Measurements from ENCODE around the gene CHST6. TPM values are rescaled to one million over a fixed set of nuclear protein-coding genes. Genes with fewer than 3 reads are reported as not detected.
"Not testable (repeated sequence)": the region's sequence is repeated elsewhere in the genome, so short reads cannot be mapped to it uniquely, and the experiment has no call there.

The CHST6 gene
- polyA plus RNA-seq, 3 donors: 0.72 to 1.1 (median 0.78) TPM

DNA sequence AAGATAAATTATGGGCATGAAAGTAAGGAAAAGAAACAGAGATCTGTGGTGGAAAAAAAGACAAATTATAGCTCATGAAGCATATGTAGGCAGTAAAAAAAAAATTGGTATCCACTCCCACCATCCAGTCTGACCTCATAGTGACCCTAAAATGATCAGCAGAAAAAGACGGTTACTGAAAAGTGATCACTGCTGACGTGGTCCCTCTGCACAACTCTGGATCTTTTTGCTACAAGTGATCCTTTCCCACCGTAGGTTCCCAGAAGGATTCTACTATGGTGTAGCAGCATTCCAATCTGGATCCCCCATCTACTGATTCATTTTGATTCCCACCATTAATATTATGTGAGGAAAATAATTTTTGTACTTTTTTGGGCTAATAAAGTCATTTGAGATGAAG is 10.9 kb upstream of the CHST6 start:
- DNase-seq (ENCODE audit: low read depth in 3 of 3, low spot score in 2 of 3): no peak

DNA sequence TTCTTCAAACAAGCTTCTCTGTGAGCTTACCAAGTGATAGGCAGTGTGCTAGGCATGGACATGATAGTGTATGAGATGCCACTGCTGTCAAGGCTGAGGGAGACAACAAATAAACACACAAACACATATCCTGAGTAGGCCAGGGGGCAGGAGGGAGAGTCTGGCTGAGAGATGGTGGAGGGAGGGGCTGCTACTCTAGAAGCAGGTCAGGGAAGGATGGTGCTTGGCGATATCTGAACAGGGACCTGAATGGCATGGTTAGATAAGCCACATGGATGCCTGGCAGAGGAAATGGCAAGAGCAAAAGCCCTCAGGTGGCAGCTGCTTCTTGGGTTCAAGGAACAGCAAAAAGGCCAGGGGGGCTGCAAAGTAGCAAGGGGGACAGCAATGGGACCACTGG is 8.6 kb upstream of the CHST6 start:
- no peak for DNase-seq (ENCODE audit: low read depth in 3 of 3, low spot score in 2 of 3)

- DNase-seq (ENCODE audit: low read depth in 3 of 3, low spot score in 2 of 3): no peak
Measured at GRCh38 chr16:75502916-75503605, 7.8 kb upstream of the CHST6 start.

DNA sequence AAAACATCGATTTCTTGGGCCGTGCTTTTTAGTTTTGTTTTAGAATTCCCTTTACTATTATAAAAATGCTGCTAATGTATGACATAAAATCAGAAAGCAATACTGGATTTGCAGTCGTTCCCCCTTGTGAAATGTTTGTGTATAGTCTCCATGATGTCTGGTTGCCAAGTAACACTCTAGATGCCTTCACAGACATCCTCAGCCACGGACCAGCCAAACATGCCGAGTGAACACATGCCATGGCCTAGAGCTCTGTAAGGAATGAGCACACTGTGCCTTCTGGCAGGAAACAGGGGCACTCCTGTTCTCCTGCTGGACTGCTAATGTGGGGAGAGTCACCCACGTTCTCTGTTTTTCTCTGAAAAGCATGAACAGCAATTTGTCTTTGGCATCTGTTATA is 6.6 kb upstream of the CHST6 start:
- not testable (repeated sequence) for DNase-seq (ENCODE audit: low read depth in 3 of 3, low spot score in 2 of 3)

DNA sequence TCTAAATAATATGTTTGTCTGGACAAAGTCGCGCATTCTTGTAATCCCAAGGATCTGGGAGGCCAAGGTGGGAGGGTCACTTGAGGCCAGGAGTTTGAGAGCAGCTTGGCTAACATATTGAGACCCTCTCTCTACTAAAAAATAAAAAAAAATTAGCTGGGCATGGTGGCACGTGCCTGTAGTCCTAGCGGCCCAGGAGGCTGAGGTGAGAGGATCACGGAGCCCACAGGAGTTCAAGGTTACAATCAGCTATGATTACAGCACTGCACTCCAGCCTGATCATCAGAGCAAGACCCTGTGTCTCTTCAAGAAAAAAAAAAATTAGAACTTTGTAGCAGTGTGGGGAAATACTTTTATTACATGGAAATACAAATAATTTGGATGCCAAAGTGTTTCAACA is 6.1 kb upstream of the CHST6 start:
- no peak for DNase-seq (ENCODE audit: low read depth in 3 of 3, low spot score in 2 of 3)

- DNase-seq (ENCODE audit: low read depth in 3 of 3, low spot score in 2 of 3): not testable (repeated sequence)
Measured at GRCh38 chr16:75498605-75499322, 3.5 kb upstream of the CHST6 start.

- DNase-seq (ENCODE audit: low read depth in 3 of 3, low spot score in 2 of 3): no peak
Measured at GRCh38 chr16:75497558-75497957, 2.3 kb upstream of the CHST6 start.

- no peak for DNase-seq (ENCODE audit: low read depth in 3 of 3, low spot score in 2 of 3)
Measured at GRCh38 chr16:75494661-75495075, 573 bp downstream of the CHST6 start.

DNA sequence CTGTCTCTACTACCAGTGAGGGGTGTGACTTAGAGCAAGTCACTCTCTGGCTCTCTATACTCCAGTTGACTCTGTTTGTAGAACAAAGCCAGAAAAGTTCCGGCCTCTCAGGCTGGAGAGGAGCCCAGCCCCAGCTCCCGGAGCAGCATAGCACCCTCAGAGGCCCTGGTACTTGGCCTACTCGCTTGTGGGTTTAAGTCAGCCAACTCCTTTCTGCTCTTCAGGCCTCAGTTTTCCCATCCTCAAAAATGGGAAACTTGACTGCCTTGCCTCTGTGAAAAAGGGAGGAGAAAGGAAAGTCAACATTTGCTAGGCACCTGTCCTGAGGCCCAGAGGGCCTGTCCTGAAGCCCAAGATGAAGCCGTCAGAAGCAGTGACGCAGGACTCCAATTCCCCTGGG is 1.1 kb downstream of the CHST6 start:
- DNase-seq (ENCODE audit: low read depth in 3 of 3, low spot score in 2 of 3): no peak

- no peak for DNase-seq (ENCODE audit: low read depth in 3 of 3, low spot score in 2 of 3)
Measured at GRCh38 chr16:75491876-75492275, 3.4 kb downstream of the CHST6 start.

DNA sequence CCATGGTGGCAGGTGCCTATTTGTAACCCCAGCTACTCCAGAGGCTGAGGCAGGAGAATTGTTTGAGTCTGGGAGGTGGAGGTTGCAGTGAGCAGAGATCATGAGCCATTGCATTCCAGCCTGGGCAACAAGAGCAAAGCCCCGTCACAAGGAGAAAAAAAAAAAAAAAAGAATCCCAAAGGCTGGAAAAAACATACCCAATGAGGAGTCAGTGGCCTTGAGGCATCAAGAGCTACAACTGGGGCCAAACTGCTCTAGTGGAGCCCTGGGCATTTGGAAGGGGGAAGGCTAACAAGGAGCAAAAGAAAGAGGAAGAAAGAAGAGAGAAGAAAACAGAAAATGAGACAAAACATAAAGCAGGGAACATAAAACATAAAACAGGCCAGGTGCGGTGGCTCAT is 6.9 kb downstream of the CHST6 start:
- no peak for DNase-seq (ENCODE audit: low read depth in 3 of 3, low spot score in 2 of 3)

DNA sequence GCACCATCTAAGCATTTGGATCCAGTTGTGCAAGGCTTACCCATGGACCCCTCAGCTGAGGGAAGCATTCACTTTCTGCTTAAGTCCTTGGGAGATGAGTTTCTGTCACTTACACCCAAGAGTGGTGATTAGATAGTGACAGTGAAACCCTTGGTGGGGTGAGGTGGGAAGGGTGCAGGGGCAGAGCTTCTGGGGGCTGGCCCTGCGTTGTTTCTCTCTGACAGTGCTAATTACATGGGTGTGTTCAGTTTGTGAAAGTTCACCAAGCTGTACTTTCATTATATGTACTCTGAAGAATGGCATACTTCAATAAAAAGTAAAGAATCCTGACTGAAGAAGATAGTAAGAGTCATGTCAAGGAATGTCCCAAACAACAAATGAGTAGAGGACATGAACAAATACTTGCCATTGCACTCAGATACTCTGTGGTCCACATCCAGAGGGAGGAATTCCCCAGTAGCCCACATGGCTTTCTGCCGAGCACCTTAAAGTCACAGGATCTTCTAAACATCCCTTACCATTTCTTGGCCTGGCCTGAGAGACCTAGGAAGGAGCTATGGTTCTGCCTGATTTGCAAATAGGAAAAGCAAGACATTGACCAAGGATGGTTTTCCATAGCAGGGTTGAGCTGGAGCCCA is 8.4 kb downstream of the CHST6 start:
- no peak for DNase-seq (ENCODE audit: low read depth in 3 of 3, low spot score in 2 of 3)

DNA sequence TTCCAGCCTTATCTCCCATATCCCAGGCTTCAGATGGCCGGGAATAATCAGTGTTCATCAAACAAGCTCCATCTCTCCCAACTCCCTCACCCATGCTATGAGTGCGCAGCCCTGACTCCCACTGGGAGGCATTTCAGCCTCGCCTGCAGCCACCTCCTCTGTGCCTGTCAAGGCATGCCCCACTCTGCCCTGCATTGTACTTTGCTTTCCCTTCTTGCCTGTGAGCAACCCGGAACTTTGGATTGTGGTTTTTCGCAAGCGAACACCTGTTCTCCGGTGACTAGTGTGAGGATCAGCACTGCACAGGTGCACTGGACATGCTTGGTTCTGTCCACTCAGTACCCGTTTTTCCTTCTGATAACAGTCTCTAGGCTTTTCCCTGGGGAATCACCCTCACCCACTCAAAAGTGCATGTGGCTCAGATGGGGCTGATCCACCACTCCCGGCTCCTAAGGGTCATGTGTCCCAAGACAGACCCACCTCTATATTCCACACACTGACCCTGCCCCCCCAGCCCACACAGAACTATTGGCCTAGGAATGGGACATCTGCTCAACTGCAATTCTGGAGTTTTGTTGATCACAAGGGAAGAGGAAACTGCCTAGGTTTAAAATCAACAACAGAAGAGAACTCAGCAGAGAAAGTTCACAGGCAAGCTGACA is 9.1 kb downstream of the CHST6 start:
- DNase-seq (ENCODE audit: low read depth in 3 of 3, low spot score in 2 of 3): no peak

- DNase-seq (ENCODE audit: low read depth in 3 of 3, low spot score in 2 of 3): no peak
Measured at GRCh38 chr16:75485230-75486013, 9.8 kb downstream of the CHST6 start.

DNA sequence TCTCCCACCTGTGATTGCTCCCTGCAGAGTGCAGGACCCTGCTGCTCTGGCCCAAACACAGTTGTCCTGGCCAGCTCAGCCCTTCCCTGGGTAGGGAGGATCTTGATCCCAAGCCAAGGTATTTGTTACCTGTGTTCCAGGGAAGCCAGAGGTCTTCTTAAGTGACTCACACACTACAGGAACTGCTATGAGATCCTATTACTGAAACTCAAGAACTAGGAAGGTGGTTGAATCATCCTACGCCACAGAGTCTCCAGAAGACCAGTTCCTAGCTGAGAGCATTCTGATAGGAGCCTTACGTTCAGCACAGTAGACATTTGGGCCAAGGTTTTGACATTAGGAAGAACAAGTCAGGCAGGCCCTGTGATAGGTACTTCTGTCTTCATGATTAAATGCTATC is 12.0 kb downstream of the CHST6 start:
- no peak for DNase-seq (ENCODE audit: low read depth in 3 of 3, low spot score in 2 of 3)

GRCh38 chr16:75482434-75483205 is 12.6 kb downstream of the CHST6 start:
- DNase-seq (ENCODE audit: low read depth in 3 of 3, low spot score in 2 of 3): no peak

DNA sequence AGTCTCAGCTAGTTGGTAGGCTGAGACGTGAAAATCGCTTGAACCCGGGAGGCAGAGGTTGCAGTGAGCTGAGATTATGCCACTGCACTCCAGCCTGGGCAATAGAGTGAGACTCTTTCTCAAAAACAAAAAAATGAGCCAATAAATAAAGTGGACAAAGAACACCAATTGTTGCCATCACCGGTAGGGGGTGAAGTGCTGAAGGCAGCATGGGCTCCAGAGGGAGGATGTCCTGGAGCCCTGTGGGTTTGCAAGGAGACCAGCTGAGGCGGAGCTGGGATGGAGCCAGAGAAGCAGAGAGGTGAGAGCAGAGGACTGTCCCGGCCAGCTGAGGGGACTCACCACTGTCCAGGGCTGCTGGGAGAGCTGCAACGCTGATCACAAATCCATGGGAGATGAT is 13.8 kb downstream of the CHST6 start:
- no peak for DNase-seq (ENCODE audit: low read depth in 3 of 3, low spot score in 2 of 3)

- DNase-seq (ENCODE audit: low read depth in 3 of 3, low spot score in 2 of 3): no peak
Measured at GRCh38 chr16:75479421-75479990, 15.7 kb downstream of the CHST6 start.

DNA sequence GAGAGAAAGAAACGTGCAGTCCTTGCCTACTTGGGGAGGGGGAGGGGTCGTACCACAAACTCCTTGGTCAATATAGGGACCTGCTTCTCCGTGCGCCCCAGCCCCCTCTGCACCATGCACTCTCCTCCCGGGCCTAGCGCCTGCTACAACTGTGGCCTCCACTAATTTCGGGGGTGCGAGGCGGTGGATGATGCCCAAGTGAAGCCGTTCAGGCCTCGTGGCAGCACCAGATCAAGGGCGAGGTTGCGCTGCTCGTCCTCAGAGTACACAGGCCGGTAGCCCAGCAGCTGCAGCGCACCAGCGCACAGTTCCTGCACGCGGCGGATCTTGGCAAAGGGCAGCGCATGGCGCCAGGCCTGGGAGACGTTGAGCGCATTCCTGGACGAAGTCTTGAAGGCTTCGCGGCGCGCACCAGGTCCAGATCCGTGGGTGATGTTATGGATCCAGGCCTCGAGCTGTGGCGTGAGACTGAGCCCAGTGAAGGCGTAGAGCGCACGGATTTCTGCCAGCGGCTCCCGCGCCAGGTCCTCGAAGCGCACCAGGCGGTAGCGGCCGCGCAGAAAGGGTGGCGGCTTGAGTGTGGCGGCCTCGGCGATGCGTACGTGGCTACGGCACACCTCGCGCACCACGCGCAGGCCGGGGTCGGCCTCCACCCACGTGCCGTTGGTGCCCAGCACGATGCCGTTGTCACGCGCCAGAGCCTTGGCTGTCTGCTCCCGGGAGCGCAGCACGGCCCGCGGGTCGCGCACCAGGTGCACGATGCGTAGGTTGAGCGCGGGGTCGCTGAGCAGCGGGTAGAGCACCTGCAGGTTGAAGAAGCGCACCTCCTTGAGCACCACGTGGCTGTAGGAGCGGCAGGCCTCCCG is 16.5 kb downstream of the CHST6 start:
- no peak for DNase-seq (ENCODE audit: low read depth in 3 of 3, low spot score in 2 of 3)

Measured in right renal cortex interstitium (tissue), 3 donors.